ENCODE measurements around the gene PTPRS.
"Not testable (repeated sequence)": the region's sequence is repeated elsewhere in the genome, so short reads cannot be mapped to it uniquely, and the experiment has no call there.

Gene PTPRS

GRCh38 chr19:5372572-5373200, 32.1 kb upstream of the PTPRS start:
- no peak overlapping the region for H3K27ac ChIP-seq
- no peak for TF ChIP-seq ZFX (IDR thresholded peaks at IDR 0.05; ENCODE audit: borderline replicate concordance)
- TF ChIP-seq, protein P1, sequence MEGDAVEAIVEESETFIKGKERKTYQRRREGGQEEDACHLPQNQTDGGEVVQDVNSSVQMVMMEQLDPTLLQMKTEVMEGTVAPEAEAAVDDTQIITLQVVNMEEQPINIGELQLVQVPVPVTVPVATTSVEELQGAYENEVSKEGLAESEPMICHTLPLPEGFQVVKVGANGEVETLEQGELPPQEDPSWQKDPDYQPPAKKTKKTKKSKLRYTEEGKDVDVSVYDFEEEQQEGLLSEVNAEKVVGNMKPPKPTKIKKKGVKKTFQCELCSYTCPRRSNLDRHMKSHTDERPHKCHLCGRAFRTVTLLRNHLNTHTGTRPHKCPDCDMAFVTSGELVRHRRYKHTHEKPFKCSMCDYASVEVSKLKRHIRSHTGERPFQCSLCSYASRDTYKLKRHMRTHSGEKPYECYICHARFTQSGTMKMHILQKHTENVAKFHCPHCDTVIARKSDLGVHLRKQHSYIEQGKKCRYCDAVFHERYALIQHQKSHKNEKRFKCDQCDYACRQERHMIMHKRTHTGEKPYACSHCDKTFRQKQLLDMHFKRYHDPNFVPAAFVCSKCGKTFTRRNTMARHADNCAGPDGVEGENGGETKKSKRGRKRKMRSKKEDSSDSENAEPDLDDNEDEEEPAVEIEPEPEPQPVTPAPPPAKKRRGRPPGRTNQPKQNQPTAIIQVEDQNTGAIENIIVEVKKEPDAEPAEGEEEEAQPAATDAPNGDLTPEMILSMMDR (IDR thresholded peaks at IDR 0.05): no peak

DNA sequence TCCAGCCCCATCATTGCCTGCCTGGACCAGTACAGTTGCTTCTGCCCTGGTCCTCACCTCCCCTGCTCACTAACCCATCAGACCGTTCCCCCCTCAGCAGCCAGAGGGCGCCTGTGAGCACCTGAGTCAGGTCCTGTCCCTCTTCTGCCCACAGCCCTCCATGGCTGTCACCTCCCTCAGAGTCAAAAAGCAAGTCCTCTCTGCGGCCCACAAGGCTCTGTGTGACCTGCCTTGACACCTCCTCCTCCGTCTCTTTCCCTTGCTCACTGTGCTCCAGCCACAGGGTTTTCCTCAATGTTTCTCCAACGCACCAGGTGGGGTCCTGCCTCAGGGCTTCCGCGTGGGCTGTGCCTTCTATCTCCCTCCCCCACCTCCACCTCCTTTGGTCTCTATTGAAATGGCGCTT, 29.4 kb upstream of the PTPRS start:
- H3K27ac ChIP-seq: no peak overlapping the region
- TF ChIP-seq, protein P1 (IDR thresholded peaks at IDR 0.05): peak; percentile 76
- TF ChIP-seq ZFX (IDR thresholded peaks at IDR 0.05; ENCODE audit: borderline replicate concordance): no peak

DNA sequence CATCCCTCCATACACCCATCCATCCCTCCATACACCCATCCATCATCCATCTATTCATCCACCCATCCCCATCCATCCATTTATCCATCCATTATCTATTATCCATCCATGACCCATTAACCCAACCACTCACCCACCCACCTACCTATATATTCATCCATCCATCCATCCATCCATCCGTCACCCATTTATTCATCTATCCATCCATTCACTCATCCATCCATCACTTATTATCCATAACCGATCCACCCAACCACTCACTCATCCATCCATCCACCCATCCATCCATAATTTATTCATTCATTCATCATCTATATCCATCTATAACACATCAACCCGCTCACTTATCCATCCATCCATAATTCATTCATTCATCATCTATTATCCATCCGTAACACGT, 28.7 kb upstream of the PTPRS start:
- TF ChIP-seq, protein P1 (IDR thresholded peaks at IDR 0.05): no peak
- no peak for TF ChIP-seq ZFX (IDR thresholded peaks at IDR 0.05; ENCODE audit: borderline replicate concordance)
- H3K27ac ChIP-seq: no peak overlapping the region

DNA sequence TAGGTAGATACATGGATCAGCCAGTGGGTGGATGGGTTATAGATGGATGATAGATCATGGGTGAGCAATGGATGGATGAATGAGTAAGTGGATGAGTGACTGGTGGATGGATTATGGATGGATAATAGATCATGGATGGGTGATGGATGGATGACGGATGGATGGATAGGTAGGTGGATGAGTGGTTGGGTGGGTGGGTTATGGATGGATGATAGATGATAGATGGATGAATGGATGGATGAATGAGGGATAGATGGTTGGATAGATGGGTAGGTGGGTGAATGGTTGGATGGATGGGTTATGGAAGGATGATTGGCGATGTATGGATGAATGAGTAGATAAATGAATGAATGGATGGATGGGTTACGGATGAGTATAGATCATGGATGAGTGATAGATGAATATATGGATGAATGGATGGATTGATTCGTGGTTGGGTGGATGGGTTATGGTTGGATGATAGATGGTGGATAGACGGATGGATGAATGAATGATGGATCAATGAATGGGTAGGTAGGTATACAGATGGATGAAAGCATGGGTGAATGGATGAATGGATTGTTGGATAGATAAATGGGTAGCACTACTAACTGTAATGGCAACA, 27.0 kb upstream of the PTPRS start:
- no peak overlapping the region for H3K27ac ChIP-seq
- TF ChIP-seq ZFX (IDR thresholded peaks at IDR 0.05; ENCODE audit: borderline replicate concordance): no peak
- TF ChIP-seq, protein P1 (IDR thresholded peaks at IDR 0.05): no peak

DNA sequence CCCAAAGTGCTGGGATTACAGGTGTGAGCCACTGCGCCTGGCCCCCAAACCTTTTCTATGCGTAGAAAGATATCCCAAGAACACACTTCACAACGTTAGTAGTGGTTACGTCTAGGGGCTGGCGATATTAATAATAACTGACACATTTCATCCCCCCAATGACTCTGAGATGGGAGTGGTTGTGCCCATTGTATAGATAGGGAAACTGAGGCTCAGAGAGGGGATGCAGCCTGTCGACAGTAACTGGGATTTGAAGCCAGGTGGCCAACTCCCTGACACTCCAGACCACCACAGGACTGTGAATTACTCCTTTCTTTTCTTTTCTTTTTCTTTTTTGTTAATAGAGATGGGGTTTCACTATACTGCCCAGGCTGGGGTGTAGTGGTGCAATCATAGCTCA, 25.3 kb upstream of the PTPRS start:
- no peak for TF ChIP-seq ZFX (IDR thresholded peaks at IDR 0.05; ENCODE audit: borderline replicate concordance)
- TF ChIP-seq, protein P1 (IDR thresholded peaks at IDR 0.05): no peak
- H3K27ac ChIP-seq: no peak overlapping the region

GRCh38 chr19:5364674-5365073, 24.1 kb upstream of the PTPRS start:
- TF ChIP-seq, protein P1 (IDR thresholded peaks at IDR 0.05): no peak
- TF ChIP-seq ZFX (IDR thresholded peaks at IDR 0.05; ENCODE audit: borderline replicate concordance): no peak

GRCh38 chr19:5361839-5362238, 21.2 kb upstream of the PTPRS start:
- H3K27ac ChIP-seq: not testable (repeated sequence)

More at GRCh38 chr19:5364674-5365073, 24.1 kb upstream of the PTPRS start:
- H3K27ac ChIP-seq: no peak overlapping the region

Measured in 22Rv1 (cell line).